DOHH2 (cell line): Measurements from ENCODE around the gene NPAS3.

Experiments used
- H3F3A ChIP-seq: fragments of 200-600 bp; sonication (generic), shearing (Covaris generic); 2 replicates; pipeline ENCODE4 v1.6.0; 2016; ENCODE audit warnings: antibody characterized with exemption, mild to moderate bottlenecking; ENCODE audit not compliant: control insufficient read depth, insufficient read depth
- H3K27ac ChIP-seq: fragments of 200-600 bp; sonication (generic); 2 replicates; pipeline ENCODE4 v1.5.1; 2014; ENCODE audit warnings: low read depth, mild to moderate bottlenecking, low read length, moderate library complexity
- H3K27me3 ChIP-seq: fragments of 200-600 bp; sonication (generic); 2 replicates; pipeline ENCODE4 v1.6.1; 2014; ENCODE audit warnings: mild to moderate bottlenecking, low read length, mixed read lengths; ENCODE audit not compliant: control insufficient read depth
- H3K36me3 ChIP-seq: fragments of 200-600 bp; sonication (generic); 2 replicates; pipeline ENCODE4 v1.6.1; 2014; ENCODE audit warnings: mild to moderate bottlenecking, low read length, moderate library complexity, mixed read lengths; ENCODE audit not compliant: control insufficient read depth
- H3K4me1 ChIP-seq: fragments of 200-600 bp; sonication (generic); 2 replicates; pipeline ENCODE4 v1.6.1; 2014; ENCODE audit warnings: mild to moderate bottlenecking, low read length, mixed read lengths; ENCODE audit not compliant: control insufficient read depth
- H3K4me2 ChIP-seq: fragments of 200-600 bp; sonication (generic); 2 replicates; pipeline ENCODE4 v1.6.0; 2014; ENCODE audit warnings: mild to moderate bottlenecking, low read length, moderate library complexity
- H3K4me3 ChIP-seq: fragments of 200-600 bp; sonication (generic); 2 replicates; pipeline ENCODE4 v1.5.1; 2014; ENCODE audit warnings: mild to moderate bottlenecking, low read length, mixed read lengths
- H3K79me2 ChIP-seq: fragments of 200-600 bp; sonication (generic); 2 replicates; pipeline ENCODE4 v1.6.1; 2014; ENCODE audit warnings: mild to moderate bottlenecking, low read length, mixed read lengths; ENCODE audit not compliant: control insufficient read depth
- H3K9me2 ChIP-seq: fragments of 200-600 bp; sonication (generic); replicated peaks from 2 replicates; pipeline ENCODE4 v1.6.1; 2014; ENCODE audit warnings: mild to moderate bottlenecking, low read length, mixed read lengths; ENCODE audit not compliant: control insufficient read depth
- H3K9me3 ChIP-seq: fragments of 200-600 bp; sonication (generic); 2 replicates; pipeline ENCODE4 v1.6.1; 2014; ENCODE audit warnings: antibody characterized with exemption, low read length, mixed read lengths; ENCODE audit not compliant: control insufficient read depth, insufficient read depth
- H4K20me1 ChIP-seq: fragments of 200-600 bp; sonication (generic); 2 replicates; pipeline ENCODE4 v1.6.0; 2014; ENCODE audit warnings: low read depth, mild to moderate bottlenecking, antibody characterized with exemption, low read length, moderate library complexity; ENCODE audit not compliant: control insufficient read depth, insufficient read depth
- CTCF ChIP-seq: fragments of 200-600 bp; sonication (generic); IDR thresholded peaks from one replicate; pipeline ENCODE4 v1.5.1; 2014; ENCODE audit warnings: antibody characterized with exemption, mild to moderate bottlenecking, low read depth, low read length; ENCODE audit not compliant: poor library complexity, severe bottlenecking
- EZH2phosphoT487 ChIP-seq: fragments of 200-600 bp; sonication (generic); IDR thresholded peaks from 2 replicates; pipeline ENCODE4 v1.6.1; 2017; ENCODE audit warnings: borderline replicate concordance, mild to moderate bottlenecking, antibody characterized with exemption, low read length, moderate library complexity, mixed read lengths

NPAS3 gene

GRCh38 chr14:33134975-33135374 lies 196.3 kb downstream of the NPAS3 start:
- Histone ChIP-seq H3K4me2 (no peak overlapping the region), H3K27ac (no peak overlapping the region), H4K20me1 (no peaks in the 10 kb centered on the region), H3K4me1 (no peaks in the 10 kb centered on the region), H3K9me3 (no peaks in the 10 kb centered on the region), H3K27me3 (no peaks in the 10 kb centered on the region), H3K79me2 (no peaks in the 10 kb centered on the region), H3F3A (no peaks in the 10 kb centered on the region), H3K9me2 (no peaks in the 10 kb centered on the region), H3K36me3 (no peaks in the 10 kb centered on the region), H3K4me3 (no peak overlapping the region)
- no peak for TF ChIP-seq CTCF
- TF ChIP-seq EZH2phosphoT487 = no peak

GRCh38 chr14:33150666-33151428 lies 212.2 kb downstream of the NPAS3 start:
- Histone ChIP-seq H3K4me3 (no peak overlapping the region), H3K27ac (no peak overlapping the region), H3K79me2 (no peaks in the 10 kb centered on the region), H3K9me2 (no peaks in the 10 kb centered on the region), H3K36me3 (no peaks in the 10 kb centered on the region), H4K20me1 (no peaks in the 10 kb centered on the region), H3K4me1 (no peaks in the 10 kb centered on the region), H3K4me2 (no peak overlapping the region), H3K27me3 (no peaks in the 10 kb centered on the region), H3K9me3 (peaks cover 3% of the 10 kb centered on the region; the same call in 1 of the 2 replicates), H3F3A (no peaks in the 10 kb centered on the region)
- TF ChIP-seq EZH2phosphoT487 = no peak
- no peak for TF ChIP-seq CTCF

GRCh38 chr14:33163109-33163508 lies 224.4 kb downstream of the NPAS3 start:
- H3K27me3 ChIP-seq = no peaks in the 10 kb centered on the region
- no peaks in the 10 kb centered on the region for H3K79me2 ChIP-seq
- H3K27ac ChIP-seq = no peak overlapping the region
- no peaks in the 10 kb centered on the region for H3K9me3 ChIP-seq
- no peaks in the 10 kb centered on the region for H3K9me2 ChIP-seq
- no peak overlapping the region for H3K4me2 ChIP-seq
- no peaks in the 10 kb centered on the region for H3K4me1 ChIP-seq
- TF ChIP-seq EZH2phosphoT487 (no peak), CTCF (no peak)
- no peaks in the 10 kb centered on the region for H4K20me1 ChIP-seq
- no peaks in the 10 kb centered on the region for H3K36me3 ChIP-seq
- no peak overlapping the region for H3K4me3 ChIP-seq
- no peaks in the 10 kb centered on the region for H3F3A ChIP-seq
